Measurements from ENCODE around the gene SYP. TPM values are rescaled to one million over a fixed set of nuclear protein-coding genes. Genes with fewer than 3 reads are reported as not detected.

Gene SYP
- total and polyA plus RNA-seq, 12 donors, result 6.8 to 147 (median 19.4) TPM

- Histone ChIP-seq H3K4me3 (no peak overlapping the region), H3K27me3 (no peaks in the 10 kb centered on the region), H3K36me3 (replicated peaks in 1 of 2) (peaks cover 0 to 12% of the 10 kb centered on the region in 2 donors), H3K9me3 (replicated peaks in 1 of 3) (no peaks in the 10 kb centered on the region), H3K27ac (no peak overlapping the region), H3K4me1 (replicated peaks in 1 of 2) (peaks cover 0 to 4% of the 10 kb centered on the region in 2 donors)
- no peak for DNase-seq
- intact Hi-C loops (cut with DNase I), result no loop called here
- WGBS, 4 donors, result 81 to 96% (median 87%) methylated on average over 2 of the region's 2 CpGs
- no peak for TF ChIP-seq POLR2A (IDR thresholded peaks at IDR 0.05)
- TF ChIP-seq, protein P1, sequence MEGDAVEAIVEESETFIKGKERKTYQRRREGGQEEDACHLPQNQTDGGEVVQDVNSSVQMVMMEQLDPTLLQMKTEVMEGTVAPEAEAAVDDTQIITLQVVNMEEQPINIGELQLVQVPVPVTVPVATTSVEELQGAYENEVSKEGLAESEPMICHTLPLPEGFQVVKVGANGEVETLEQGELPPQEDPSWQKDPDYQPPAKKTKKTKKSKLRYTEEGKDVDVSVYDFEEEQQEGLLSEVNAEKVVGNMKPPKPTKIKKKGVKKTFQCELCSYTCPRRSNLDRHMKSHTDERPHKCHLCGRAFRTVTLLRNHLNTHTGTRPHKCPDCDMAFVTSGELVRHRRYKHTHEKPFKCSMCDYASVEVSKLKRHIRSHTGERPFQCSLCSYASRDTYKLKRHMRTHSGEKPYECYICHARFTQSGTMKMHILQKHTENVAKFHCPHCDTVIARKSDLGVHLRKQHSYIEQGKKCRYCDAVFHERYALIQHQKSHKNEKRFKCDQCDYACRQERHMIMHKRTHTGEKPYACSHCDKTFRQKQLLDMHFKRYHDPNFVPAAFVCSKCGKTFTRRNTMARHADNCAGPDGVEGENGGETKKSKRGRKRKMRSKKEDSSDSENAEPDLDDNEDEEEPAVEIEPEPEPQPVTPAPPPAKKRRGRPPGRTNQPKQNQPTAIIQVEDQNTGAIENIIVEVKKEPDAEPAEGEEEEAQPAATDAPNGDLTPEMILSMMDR (IDR thresholded peaks at IDR 0.05), result no peak
Observed at GRCh38 chrX:49179358-49179757, 20.6 kb downstream of the SYP start.

DNA sequence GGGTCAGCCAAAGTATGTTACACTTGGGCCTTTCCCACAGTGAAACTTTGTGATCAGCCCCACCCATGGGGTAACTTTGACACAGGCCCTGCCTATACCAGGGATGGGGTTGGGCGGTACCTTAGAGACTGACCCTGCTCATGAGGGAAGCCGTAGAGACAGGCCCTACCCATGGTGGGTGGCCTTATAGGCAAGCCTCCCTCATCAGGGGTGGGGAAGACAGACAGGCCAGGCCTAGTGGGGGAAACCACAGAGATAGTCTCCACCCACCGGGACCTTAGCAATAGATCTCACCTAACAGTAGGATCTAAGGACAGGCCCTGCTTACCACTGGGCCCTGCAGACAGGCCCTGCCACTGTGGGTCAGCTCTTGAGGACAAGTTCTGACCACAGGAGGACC is 21.5 kb downstream of the SYP start:
- Histone ChIP-seq H3K36me3 (replicated peaks in 1 of 2) (peaks cover 0 to 12% of the 10 kb centered on the region in 2 donors), H3K4me1 (replicated peaks in 1 of 2) (peaks cover 0 to 5% of the 10 kb centered on the region in 2 donors), H3K4me3 (no peak overlapping the region), H3K27ac (no peak overlapping the region), H3K9me3 (replicated peaks in 1 of 3) (no peaks in the 10 kb centered on the region), H3K27me3 (no peaks in the 10 kb centered on the region)
- TF ChIP-seq, protein P1 (IDR thresholded peaks at IDR 0.05), result no peak
- no peak for TF ChIP-seq POLR2A (IDR thresholded peaks at IDR 0.05)
- intact Hi-C loops (cut with DNase I), result no loop called here
- DNase-seq, result no peak
- 80 to 91% (median 80%) methylated on average over 1 to 3 of the region's 3 CpGs; no CpG with 5 or more reads in 1 of the 4 donors for WGBS, 4 donors

DNA sequence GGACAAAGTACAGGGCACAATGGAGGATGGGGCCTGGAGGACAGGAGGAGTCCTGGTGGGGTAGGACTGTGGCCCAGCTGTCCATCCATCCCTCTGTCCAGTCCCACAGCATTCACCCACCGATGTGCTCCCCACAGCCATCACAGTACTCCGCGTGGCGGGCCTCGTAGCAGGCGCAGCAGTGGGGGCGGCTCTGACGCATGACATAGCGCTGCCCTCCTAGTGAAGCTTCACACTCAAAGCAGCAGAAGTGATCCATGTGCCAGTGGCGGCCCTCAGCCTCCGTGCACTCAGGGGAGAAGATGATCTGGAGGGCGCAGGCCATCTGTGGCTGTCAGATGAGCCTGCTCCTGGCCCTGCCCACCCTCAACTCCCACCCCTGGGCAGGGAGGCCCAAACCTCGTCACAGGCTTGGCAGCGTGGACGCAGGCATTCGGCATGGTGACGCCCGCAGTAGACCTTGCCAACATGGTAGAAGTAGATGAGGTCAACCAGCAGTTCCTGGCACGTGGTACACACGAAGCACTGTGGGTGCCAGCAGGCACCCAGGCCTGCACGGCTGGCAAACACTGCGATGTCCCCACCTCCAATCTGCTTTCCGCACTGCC is 22.0 kb downstream of the SYP start:
- TF ChIP-seq POLR2A (IDR thresholded peaks at IDR 0.05), result no peak
- TF ChIP-seq, protein P1 (IDR thresholded peaks at IDR 0.05), result no peak
- Histone ChIP-seq H3K9me3 (replicated peaks in 1 of 3) (no peaks in the 10 kb centered on the region), H3K27ac (peak overlapping the region in 1 of 5 donors; percentile 67), H3K27me3 (no peaks in the 10 kb centered on the region), H3K4me1 (replicated peaks in 1 of 2) (peaks cover 4 to 10% of the 10 kb centered on the region in 2 donors), H3K4me3 (no peak overlapping the region), H3K36me3 (replicated peaks in 1 of 2) (peaks cover 0 to 12% of the 10 kb centered on the region in 2 donors)
- no peak for DNase-seq
- intact Hi-C loops (cut with DNase I), result no loop called here
- 87 to 97% (median 96%) methylated on average over 8 to 23 of the region's 23 CpGs; no CpG with 5 or more reads in 1 of the 4 donors for WGBS, 4 donors

DNA sequence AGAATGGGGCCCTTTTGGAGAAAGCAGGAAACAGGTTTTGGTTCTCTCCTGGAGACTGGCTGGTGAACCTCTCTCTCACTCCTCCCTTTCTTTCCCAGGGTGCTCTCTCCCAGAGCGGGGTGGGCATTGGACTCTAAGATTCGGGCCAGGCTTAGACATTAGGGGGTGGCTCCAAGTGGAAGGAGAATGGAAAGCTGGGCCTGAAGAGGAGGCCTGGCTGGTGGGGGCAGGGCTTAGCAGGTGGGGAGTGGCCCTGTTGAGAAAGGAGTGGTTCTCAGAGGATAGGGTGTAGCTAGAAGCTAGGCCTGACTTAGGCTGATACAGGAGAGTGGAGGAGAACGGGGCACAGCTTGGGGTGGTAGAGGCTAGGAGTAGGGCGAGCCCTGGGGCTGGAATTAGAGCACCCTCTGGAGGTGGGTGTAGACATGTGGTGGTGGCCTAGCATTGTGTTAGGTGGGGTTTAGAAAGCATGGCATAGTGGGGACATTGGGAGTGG is 22.6 kb downstream of the SYP start:
- intact Hi-C loops (cut with DNase I), result no loop called here
- Histone ChIP-seq H3K27ac (peak overlapping the region in 4 of 5 donors; percentile 42 to 70 (median 67)), H3K36me3 (replicated peaks in 1 of 2) (peaks cover 0 to 12% of the 10 kb centered on the region in 2 donors), H3K9me3 (replicated peaks in 1 of 3) (no peaks in the 10 kb centered on the region), H3K4me1 (replicated peaks in 1 of 2) (peaks cover 8 to 12% of the 10 kb centered on the region in 2 donors), H3K4me3 (no peak overlapping the region), H3K27me3 (no peaks in the 10 kb centered on the region)
- peak in 2 of 7 donors; percentile 32 to 43 for DNase-seq
- no peak for TF ChIP-seq POLR2A (IDR thresholded peaks at IDR 0.05)
- TF ChIP-seq, protein P1 (IDR thresholded peaks at IDR 0.05), result peak in 2 of 6 experiments; percentile 18 to 21
- 81 to 89% (median 84%) methylated on average over 4 of the region's 4 CpGs for WGBS, 4 donors
